SU-DHL-6 (cell line): ENCODE results near the gene DSCAML1.
A peak's percentile ranks its signal among the peaks of the same experiment; 100 is the strongest.

ENCODE experiments used
- H2AFZ ChIP-seq: fragments of 200-600 bp; sonication (generic); 2 replicates; pipeline ENCODE4 v1.6.1; 2014; ENCODE audit warnings: low read depth, mild to moderate bottlenecking, moderate library complexity, mixed read lengths, antibody characterized with exemption, low read length; ENCODE audit not compliant: severe bottlenecking
- H3F3A ChIP-seq: fragments of 200-600 bp; shearing (Covaris generic); 2 replicates; pipeline ENCODE4 v1.6.0; 2016; ENCODE audit warnings: antibody characterized with exemption, mild to moderate bottlenecking; ENCODE audit not compliant: insufficient read depth
- H3K27ac ChIP-seq: fragments of 200-600 bp; sonication (generic); 2 replicates; pipeline ENCODE4 v1.5.1; 2016; ENCODE audit warnings: low read depth, mild to moderate bottlenecking, low read length, moderate library complexity, mixed read lengths
- H3K27me3 ChIP-seq: fragments of 200-600 bp; sonication (generic), shearing (Covaris generic); 2 replicates; pipeline ENCODE4 v1.6.0; 2014; ENCODE audit warnings: mild to moderate bottlenecking, low read length
- H3K36me3 ChIP-seq: fragments of 200-600 bp; sonication (generic); 2 replicates; pipeline ENCODE4 v1.6.1; 2014; ENCODE audit warnings: mild to moderate bottlenecking, low read length, mixed read lengths
- H3K4me2 ChIP-seq: fragments of 300-600, 200-600 bp; shearing (Covaris generic), sonication (generic); 2 replicates; pipeline ENCODE4 v1.6.0; 2014; ENCODE audit warnings: low read length, low read depth, mild to moderate bottlenecking; ENCODE audit not compliant: poor library complexity, severe bottlenecking
- H3K4me3 ChIP-seq: fragments of 200-600 bp; sonication (generic); 2 replicates; pipeline ENCODE4 v1.5.1; 2014; ENCODE audit warnings: antibody characterized with exemption, low read length, mild to moderate bottlenecking, mixed read lengths; ENCODE audit not compliant: insufficient read depth, poor library complexity, severe bottlenecking
- H3K79me2 ChIP-seq: fragments of 200-600 bp; sonication (generic); 2 replicates; pipeline ENCODE4 v1.6.1; 2014; ENCODE audit warnings: mild to moderate bottlenecking, low read length, moderate library complexity; ENCODE audit not compliant: insufficient read depth
- H3K9ac ChIP-seq: fragments of 200-600 bp; sonication (generic); 2 replicates; pipeline ENCODE4 v1.7.0; 2014; ENCODE audit warnings: mild to moderate bottlenecking, low read length
- H3K9me2 ChIP-seq: fragments of 200-600 bp; sonication (generic); replicated peaks from 2 replicates; pipeline ENCODE4 v1.6.1; 2014; ENCODE audit warnings: low read length; ENCODE audit not compliant: insufficient read depth
- H3K9me3 ChIP-seq: fragments of 200-600 bp; sonication (generic); 2 replicates; pipeline ENCODE4 v1.6.1; 2014; ENCODE audit warnings: low read length, mixed read lengths; ENCODE audit not compliant: insufficient read depth
- H4K20me1 ChIP-seq: fragments of 200-600 bp; sonication (generic); 2 replicates; pipeline ENCODE4 v1.6.1; 2014; ENCODE audit warnings: low read depth, mild to moderate bottlenecking, antibody characterized with exemption, low read length, moderate library complexity, mixed read lengths
- EZH2phosphoT487 ChIP-seq: fragments of 200-600 bp; sonication (generic), shearing (Covaris generic); conservative IDR thresholded peaks from 2 replicates; pipeline ENCODE4 v1.6.1; 2018; ENCODE audit warnings: mild to moderate bottlenecking, antibody characterized with exemption, low read length, moderate library complexity, mixed read lengths
- TF ChIP-seq, protein P1 (sequence below): fragments of 200-600 bp; sonication (generic); IDR thresholded peaks from one replicate; pipeline ENCODE4 v1.5.1; 2017; ENCODE audit warnings: antibody characterized with exemption, mild to moderate bottlenecking, low read length, moderate library complexity; ENCODE audit not compliant: insufficient read depth, poor library complexity, severe bottlenecking

Gene DSCAML1, protein sequence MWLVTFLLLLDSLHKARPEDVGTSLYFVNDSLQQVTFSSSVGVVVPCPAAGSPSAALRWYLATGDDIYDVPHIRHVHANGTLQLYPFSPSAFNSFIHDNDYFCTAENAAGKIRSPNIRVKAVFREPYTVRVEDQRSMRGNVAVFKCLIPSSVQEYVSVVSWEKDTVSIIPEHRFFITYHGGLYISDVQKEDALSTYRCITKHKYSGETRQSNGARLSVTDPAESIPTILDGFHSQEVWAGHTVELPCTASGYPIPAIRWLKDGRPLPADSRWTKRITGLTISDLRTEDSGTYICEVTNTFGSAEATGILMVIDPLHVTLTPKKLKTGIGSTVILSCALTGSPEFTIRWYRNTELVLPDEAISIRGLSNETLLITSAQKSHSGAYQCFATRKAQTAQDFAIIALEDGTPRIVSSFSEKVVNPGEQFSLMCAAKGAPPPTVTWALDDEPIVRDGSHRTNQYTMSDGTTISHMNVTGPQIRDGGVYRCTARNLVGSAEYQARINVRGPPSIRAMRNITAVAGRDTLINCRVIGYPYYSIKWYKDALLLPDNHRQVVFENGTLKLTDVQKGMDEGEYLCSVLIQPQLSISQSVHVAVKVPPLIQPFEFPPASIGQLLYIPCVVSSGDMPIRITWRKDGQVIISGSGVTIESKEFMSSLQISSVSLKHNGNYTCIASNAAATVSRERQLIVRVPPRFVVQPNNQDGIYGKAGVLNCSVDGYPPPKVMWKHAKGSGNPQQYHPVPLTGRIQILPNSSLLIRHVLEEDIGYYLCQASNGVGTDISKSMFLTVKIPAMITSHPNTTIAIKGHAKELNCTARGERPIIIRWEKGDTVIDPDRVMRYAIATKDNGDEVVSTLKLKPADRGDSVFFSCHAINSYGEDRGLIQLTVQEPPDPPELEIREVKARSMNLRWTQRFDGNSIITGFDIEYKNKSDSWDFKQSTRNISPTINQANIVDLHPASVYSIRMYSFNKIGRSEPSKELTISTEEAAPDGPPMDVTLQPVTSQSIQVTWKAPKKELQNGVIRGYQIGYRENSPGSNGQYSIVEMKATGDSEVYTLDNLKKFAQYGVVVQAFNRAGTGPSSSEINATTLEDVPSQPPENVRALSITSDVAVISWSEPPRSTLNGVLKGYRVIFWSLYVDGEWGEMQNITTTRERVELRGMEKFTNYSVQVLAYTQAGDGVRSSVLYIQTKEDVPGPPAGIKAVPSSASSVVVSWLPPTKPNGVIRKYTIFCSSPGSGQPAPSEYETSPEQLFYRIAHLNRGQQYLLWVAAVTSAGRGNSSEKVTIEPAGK (N-terminal part only)

DNA sequence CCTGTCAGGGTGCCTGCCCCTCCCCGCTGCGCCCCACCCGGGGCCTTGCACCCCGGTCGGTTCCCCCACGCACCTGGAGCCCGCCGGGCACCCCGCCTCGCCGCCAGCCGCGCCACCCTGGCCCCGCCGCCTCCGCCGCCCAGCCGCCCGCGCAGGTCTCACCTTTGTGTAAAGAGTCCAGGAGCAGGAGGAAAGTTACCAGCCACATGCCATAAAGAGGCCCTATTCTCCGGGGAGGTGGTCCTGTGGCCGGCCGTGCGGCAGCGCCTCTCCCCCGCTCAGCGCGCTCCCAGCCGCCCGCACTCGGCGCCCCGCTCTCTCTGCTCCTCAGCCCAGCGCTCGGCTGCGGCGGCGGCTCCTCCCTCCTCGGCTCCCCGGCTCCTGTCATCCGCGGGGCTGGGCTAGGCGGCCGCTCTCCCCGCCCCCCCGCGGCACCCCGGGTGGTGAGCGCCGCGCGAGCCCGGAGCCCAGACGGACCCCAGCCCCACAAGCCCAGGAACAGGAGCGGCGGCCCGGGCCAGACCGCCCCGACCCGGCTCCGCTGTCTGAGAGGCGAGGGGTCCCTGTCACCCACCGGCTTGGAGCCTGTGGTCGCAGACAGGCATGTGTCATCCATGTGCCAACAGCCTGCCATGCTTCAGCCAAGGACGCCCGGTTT lies at the start of gene DSCAML1:
DSCAML1 (minus strand) TSS at position 345 of the 658 bp plus-strand sequence; CDS start at position 208, 137 bp downstream.
- no peaks in the 10 kb centered on the region for H3K79me2 ChIP-seq
- H3K36me3 ChIP-seq, result no peaks in the 10 kb centered on the region
- H2AFZ ChIP-seq, result no peak within 1 kb of the TSS
- no peak within 1 kb of the TSS for H3K4me3 ChIP-seq
- no peaks in the 10 kb centered on the region for H3F3A ChIP-seq
- H3K4me2 ChIP-seq, result no peak within 1 kb of the TSS
- H3K27ac ChIP-seq, result no peak within 1 kb of the TSS
- no peak within 1 kb of the TSS for H3K9ac ChIP-seq
- H4K20me1 ChIP-seq, result no peaks in the 10 kb centered on the region
- no peaks in the 10 kb centered on the region for H3K9me3 ChIP-seq
- H3K27me3 ChIP-seq, result no peaks in the 10 kb centered on the region
- TF ChIP-seq, protein P1, sequence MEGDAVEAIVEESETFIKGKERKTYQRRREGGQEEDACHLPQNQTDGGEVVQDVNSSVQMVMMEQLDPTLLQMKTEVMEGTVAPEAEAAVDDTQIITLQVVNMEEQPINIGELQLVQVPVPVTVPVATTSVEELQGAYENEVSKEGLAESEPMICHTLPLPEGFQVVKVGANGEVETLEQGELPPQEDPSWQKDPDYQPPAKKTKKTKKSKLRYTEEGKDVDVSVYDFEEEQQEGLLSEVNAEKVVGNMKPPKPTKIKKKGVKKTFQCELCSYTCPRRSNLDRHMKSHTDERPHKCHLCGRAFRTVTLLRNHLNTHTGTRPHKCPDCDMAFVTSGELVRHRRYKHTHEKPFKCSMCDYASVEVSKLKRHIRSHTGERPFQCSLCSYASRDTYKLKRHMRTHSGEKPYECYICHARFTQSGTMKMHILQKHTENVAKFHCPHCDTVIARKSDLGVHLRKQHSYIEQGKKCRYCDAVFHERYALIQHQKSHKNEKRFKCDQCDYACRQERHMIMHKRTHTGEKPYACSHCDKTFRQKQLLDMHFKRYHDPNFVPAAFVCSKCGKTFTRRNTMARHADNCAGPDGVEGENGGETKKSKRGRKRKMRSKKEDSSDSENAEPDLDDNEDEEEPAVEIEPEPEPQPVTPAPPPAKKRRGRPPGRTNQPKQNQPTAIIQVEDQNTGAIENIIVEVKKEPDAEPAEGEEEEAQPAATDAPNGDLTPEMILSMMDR, result no peak
- no peak for TF ChIP-seq EZH2phosphoT487
- no peaks in the 10 kb centered on the region for H3K9me2 ChIP-seq

DNA sequence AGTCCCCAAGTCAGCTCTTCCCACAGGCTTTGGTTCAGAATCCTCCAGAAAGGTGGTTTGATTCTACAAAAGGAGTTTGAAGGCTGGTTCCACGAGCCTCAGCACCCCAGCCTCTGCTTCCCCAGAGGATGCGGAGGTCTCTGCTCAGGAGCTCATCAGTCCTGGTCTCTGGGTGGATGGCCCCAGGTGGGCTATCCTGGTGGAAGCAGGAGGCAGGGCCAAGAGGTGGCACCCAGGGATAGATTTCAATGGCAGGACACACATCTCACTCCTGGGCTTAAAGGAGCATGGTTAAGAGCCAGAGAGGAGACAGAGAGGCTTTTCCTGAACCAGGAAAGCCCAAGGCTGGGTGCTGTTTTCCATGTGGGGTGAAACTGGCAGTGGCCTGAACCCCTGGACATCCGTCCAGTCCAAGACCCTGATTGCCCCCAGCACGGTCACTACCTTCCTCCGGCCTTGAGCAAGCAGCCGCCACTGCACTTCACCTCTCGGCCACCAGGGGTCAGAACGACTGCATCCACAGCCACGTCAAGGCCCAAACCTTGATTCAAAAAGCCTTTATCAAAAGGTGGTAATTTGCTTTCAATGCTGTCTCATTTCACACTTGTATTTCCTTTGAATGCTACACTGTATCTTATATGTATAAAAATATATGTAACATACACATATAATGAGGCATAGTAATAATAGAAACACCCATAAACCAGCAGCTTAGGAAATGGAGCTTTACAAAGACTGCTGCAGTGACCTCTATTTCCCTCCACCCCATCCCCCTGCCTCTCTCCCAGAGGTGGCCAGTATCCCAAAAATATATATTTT lies 46.9 kb upstream of the DSCAML1 start:
- TF ChIP-seq EZH2phosphoT487, result no peak
- TF ChIP-seq, protein P1, result peak; percentile 98
- Histone ChIP-seq H3K9ac (no peak overlapping the region), H3K27me3 (no peaks in the 10 kb centered on the region), H3K79me2 (no peaks in the 10 kb centered on the region), H3K4me2 (no peak overlapping the region), H3K27ac (no peak overlapping the region), H3K36me3 (no peaks in the 10 kb centered on the region), H3F3A (no peaks in the 10 kb centered on the region), H2AFZ (no peak overlapping the region), H4K20me1 (no peaks in the 10 kb centered on the region), H3K4me3 (no peak overlapping the region), H3K9me3 (no peaks in the 10 kb centered on the region), H3K9me2 (no peaks in the 10 kb centered on the region)
